K562 (cell line): ENCODE results near the gene SAMD14. TPM values are rescaled to one million over a fixed set of nuclear protein-coding genes. Genes with fewer than 3 reads are reported as not detected.
A peak's percentile ranks its signal among the peaks of the same experiment; 100 is the strongest.

Source experiments
- BDP1 ChIP-seq: IDR thresholded peaks from 3 replicates; pipeline ENCODE4 v1.6.1; 2011; ENCODE audit not compliant: insufficient read length, insufficient read depth
- BRF2 ChIP-seq: IDR thresholded peaks from 3 replicates; pipeline ENCODE4 v1.6.1; 2011; ENCODE audit warnings: borderline replicate concordance, mild to moderate bottlenecking; ENCODE audit not compliant: insufficient read length, insufficient read depth
- CCNT2 ChIP-seq: IDR thresholded peaks from 2 replicates; pipeline ENCODE4 v1.6.1; 2011; ENCODE audit warnings: borderline replicate concordance, low read depth, mild to moderate bottlenecking, moderate library complexity, mixed read lengths, low read length; ENCODE audit not compliant: insufficient read length; ENCODE audit errors: extremely low read depth
- CHAMP1 ChIP-seq: fragments of 450-650 bp; IDR thresholded peaks from 2 replicates; pipeline ENCODE4 v1.6.1; 2016; ENCODE audit warnings: mild to moderate bottlenecking
- CTCFL ChIP-seq: IDR thresholded peaks from 2 replicates; pipeline ENCODE4 v1.6.1; 2011; ENCODE audit warnings: borderline replicate concordance, low read depth, mild to moderate bottlenecking, moderate library complexity, low read length; ENCODE audit not compliant: insufficient read depth, poor library complexity, severe bottlenecking
- FOSL1 ChIP-seq: fragments of 200-800 bp; sonication (Bioruptor generic); conservative IDR thresholded peaks from 2 replicates; pipeline ENCODE4 v1.6.1; 2016; ENCODE audit warnings: missing genetic modification characterization, missing compliant biosample characterization
- FOXO4 ChIP-seq: fragments of 450-650 bp; formaldehyde crosslinking; IDR thresholded peaks from 2 replicates; pipeline ENCODE4 v1.4.0; 2020; ENCODE audit warnings: mild to moderate bottlenecking, moderate library complexity
- HNRNPH1 ChIP-seq: fragments of 200-400 bp; formaldehyde crosslinking; optimal IDR thresholded peaks from 2 replicates; pipeline ENCODE3; 2017; ENCODE audit warnings: low read depth, mild to moderate bottlenecking, low read length, moderate library complexity
- MLX ChIP-seq, 2 experiments: fragments of 450-650 bp in 1 of 2; sonication (generic) in 1 of 2; formaldehyde crosslinking; conservative IDR thresholded peaks; 2 replicates each; pipeline versions ENCODE4 v1.4.0 to v1.8.1; 2020 to 2022; ENCODE audit warnings: mild to moderate bottlenecking in 1 of 2, missing genetic modification reagents in 1 of 2
- NCOA6 ChIP-seq: fragments of 450-650 bp; IDR thresholded peaks from 2 replicates; pipeline ENCODE4 v1.6.1; 2017; ENCODE audit warnings: mild to moderate bottlenecking
- PURB ChIP-seq: sonication (generic); formaldehyde crosslinking; IDR thresholded peaks from 2 replicates; pipeline ENCODE4 v1.9.0; 2021; ENCODE audit warnings: low read depth, mild to moderate bottlenecking, missing genetic modification reagents
- RBM17 ChIP-seq: fragments of 200-400 bp; formaldehyde crosslinking; IDR thresholded peaks from 2 replicates; pipeline ENCODE4 v1.6.1; 2017; ENCODE audit warnings: low read depth, mild to moderate bottlenecking, low read length, borderline replicate concordance
- RCOR1 ChIP-seq, 2 experiments: IDR thresholded peaks; 2 replicates each; pipeline ENCODE4 v1.6.1; 2012; ENCODE audit warnings: low read depth in 2 of 2, low read length in 2 of 2, borderline replicate concordance in 1 of 2, improper control_type of control experiment in 1 of 2
- SP2 ChIP-seq: IDR thresholded peaks from 2 replicates; pipeline ENCODE4 v1.6.1; 2011; ENCODE audit warnings: mild to moderate bottlenecking, low read depth, low read length, moderate library complexity; ENCODE audit not compliant: poor library complexity, severe bottlenecking; ENCODE audit errors: extremely low read depth
- ZC3H8 ChIP-seq: fragments of 450-650 bp; IDR thresholded peaks from 2 replicates; pipeline ENCODE4 v1.6.1; 2017
- ZNF696 ChIP-seq: fragments of 250-450 bp; sonication (Bioruptor Pico); conservative IDR thresholded peaks from 2 replicates; pipeline ENCODE4 v1.4.0; 2020; ENCODE audit warnings: mild to moderate bottlenecking, moderate library complexity
- polyA plus RNA-seq, 8 experiments: library from polyadenylated mRNA; depleted of rRNA in 4 of 8; stranded (reverse) in 5 of 8; unstranded in 3 of 8; fragments of >200 nt; fragmentation: Nextera tagmentation in 2 of 8; fragmentation: Illumina TruSeq in 1 of 8; extraction: Ambion mirVana in 2 of 8; extraction: Trizol in 1 of 8; gene quantifications; 2 replicates each; pipeline versions ENCODE4 v1.2.1 to v1.2.3, GENCODE V29; 2011 to 2014; ENCODE audit warnings: inconsistent platforms in 1 of 8, missing spikeins in 1 of 8
- total RNA-seq, 7 experiments: library from RNA; depleted of rRNA in 6 of 7; stranded (reverse); fragments of >200 nt in 6 of 7; fragmentation: Illumina TruSeq in 2 of 7; extraction: Trizol in 2 of 7; gene quantifications; 2 replicates each; pipeline versions ENCODE4 v1.2.1 to v1.2.3, GENCODE V29; 2011 to 2021; ENCODE audit warnings: low replicate concordance in 1 of 7

The SAMD14 gene
- total and polyA plus RNA-seq, 9 of the 15 experiments (the other 6 are each of a cell fraction or from before 2014, with no cell fraction given), result 0.04 to 0.07 TPM; not detected in 7

- TF ChIP-seq BRF2 (no peak), RBM17 (no peak), ZC3H8 (no peak), MLX (CRISPR knock-in tag; conservative IDR thresholded peaks at IDR 0.05) (no peak), CCNT2 (peak; percentile 51), CTCFL (peak; percentile 86), FOSL1 (no peak), RCOR1 (IDR thresholded peaks at IDR 0.05; ENCODE audit: borderline replicate concordance in 1 of 2, low read depth in 2 of 2, low read length in 2 of 2) (0 out of 4 replicates have a peak, but pooled peaks of 1 of the 2 experiments have one; percentile 10), PURB (CRISPR knock-in tag) (no peak), BDP1 (no peak), FOXO4 (CRISPR knock-in tag) (no peak), SP2 (no peak), CHAMP1 (no peak), ZNF696 (CRISPR knock-in tag) (no peak), HNRNPH1 (no peak), NCOA6 (peak; percentile 94)
These were observed 19.7 kb upstream of the SAMD14 start (continued) for GRCh38 chr17:50149417-50150353.
